ENCODE results near the gene GLRA1. TPM values are rescaled to one million over a fixed set of nuclear protein-coding genes. Genes with fewer than 3 reads are reported as not detected.

The GLRA1 gene
- total RNA-seq, 2 donors from 2014 or later, result not detected

DNA sequence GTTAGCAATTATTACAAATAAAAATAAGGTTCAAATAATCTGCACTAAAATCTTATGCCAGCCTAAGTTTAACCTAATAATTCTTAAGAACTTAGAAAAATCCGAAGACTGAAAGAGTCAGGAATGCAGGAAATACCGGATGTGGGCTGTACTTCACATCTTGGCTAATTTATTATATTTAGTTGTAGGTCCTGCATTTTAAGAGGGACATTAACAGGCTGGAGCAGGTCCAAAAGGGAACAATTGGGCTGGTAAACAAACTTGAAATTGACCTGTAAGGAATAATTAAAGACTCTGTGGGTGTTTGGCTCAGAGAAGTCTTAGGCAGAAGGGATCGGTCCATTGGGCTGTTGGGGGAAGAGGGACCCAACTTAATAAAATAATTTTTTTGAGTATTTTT, 18.4 kb downstream of the GLRA1 start:
- Histone ChIP-seq H3K4me3 (no peak overlapping the region), H3K27ac (no peak overlapping the region), H3K9ac (ENCODE audit: low read depth in 2 of 2, low read length in 2 of 2) (no peak overlapping the region), H3K27me3 (no peaks in the 10 kb centered on the region), H3K9me3 (no peaks in the 10 kb centered on the region), H3K4me1 (no peaks in the 10 kb centered on the region), H3K36me3 (no peaks in the 10 kb centered on the region)
- TF ChIP-seq, protein P1, sequence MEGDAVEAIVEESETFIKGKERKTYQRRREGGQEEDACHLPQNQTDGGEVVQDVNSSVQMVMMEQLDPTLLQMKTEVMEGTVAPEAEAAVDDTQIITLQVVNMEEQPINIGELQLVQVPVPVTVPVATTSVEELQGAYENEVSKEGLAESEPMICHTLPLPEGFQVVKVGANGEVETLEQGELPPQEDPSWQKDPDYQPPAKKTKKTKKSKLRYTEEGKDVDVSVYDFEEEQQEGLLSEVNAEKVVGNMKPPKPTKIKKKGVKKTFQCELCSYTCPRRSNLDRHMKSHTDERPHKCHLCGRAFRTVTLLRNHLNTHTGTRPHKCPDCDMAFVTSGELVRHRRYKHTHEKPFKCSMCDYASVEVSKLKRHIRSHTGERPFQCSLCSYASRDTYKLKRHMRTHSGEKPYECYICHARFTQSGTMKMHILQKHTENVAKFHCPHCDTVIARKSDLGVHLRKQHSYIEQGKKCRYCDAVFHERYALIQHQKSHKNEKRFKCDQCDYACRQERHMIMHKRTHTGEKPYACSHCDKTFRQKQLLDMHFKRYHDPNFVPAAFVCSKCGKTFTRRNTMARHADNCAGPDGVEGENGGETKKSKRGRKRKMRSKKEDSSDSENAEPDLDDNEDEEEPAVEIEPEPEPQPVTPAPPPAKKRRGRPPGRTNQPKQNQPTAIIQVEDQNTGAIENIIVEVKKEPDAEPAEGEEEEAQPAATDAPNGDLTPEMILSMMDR (IDR thresholded peaks at IDR 0.05), result no peak
- no peak for DNase-seq
- intact Hi-C loops (cut with DNase I), result no loop called here

DNA sequence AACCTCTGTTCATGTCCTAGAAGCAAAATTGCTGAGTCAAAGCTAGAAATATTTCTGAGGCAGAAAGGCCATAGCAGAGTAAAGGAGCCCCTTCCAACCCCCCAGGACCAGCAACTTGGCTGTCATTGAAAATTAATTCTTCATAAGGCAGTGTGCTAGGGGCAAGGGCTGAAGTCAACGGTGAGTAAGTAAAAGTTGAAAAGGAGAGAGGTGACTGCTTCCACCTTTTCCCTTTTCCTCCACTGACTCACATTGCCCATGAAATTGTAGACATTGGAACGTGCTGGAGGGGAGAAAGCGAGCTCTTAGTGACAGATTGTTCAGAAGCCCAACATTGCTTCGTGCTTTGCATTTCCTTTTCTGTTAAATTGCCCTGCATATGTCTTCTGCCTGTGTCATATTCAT, 19.1 kb downstream of the GLRA1 start:
- TF ChIP-seq, protein P1 (IDR thresholded peaks at IDR 0.05), result no peak
- Histone ChIP-seq H3K4me3 (no peak overlapping the region), H3K9me3 (no peaks in the 10 kb centered on the region), H3K4me1 (no peaks in the 10 kb centered on the region), H3K27me3 (no peaks in the 10 kb centered on the region), H3K36me3 (no peaks in the 10 kb centered on the region), H3K27ac (no peak overlapping the region), H3K9ac (ENCODE audit: low read depth in 2 of 2, low read length in 2 of 2) (no peak overlapping the region)
- intact Hi-C loops (cut with DNase I), result no loop called here
- DNase-seq, result no peak

DNA sequence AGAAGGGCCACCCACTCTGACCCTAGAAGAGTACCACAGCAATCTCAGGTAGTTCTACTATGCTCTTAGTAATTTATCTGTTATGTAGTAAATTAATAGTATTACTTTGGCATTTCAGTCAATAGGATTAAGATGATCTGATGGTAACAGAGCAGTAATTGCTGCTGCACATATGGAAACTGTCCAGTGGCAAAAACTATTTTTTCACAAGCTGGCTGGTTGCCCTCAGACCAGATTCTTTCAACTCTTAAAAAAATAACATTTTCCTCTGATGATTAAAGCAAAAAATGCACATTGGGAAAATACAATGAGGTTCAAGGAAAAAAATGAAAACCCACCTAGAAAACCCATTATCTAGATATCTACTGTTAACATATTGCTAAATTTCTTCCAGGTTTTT, 19.7 kb downstream of the GLRA1 start:
- Histone ChIP-seq H3K36me3 (no peaks in the 10 kb centered on the region), H3K27ac (no peak overlapping the region), H3K4me3 (no peak overlapping the region), H3K9ac (ENCODE audit: low read depth in 2 of 2, low read length in 2 of 2) (no peak overlapping the region), H3K9me3 (no peaks in the 10 kb centered on the region), H3K27me3 (no peaks in the 10 kb centered on the region), H3K4me1 (no peaks in the 10 kb centered on the region)
- intact Hi-C loops (cut with DNase I), result no loop called here
- no peak for DNase-seq
- TF ChIP-seq, protein P1 (IDR thresholded peaks at IDR 0.05), result no peak

DNA sequence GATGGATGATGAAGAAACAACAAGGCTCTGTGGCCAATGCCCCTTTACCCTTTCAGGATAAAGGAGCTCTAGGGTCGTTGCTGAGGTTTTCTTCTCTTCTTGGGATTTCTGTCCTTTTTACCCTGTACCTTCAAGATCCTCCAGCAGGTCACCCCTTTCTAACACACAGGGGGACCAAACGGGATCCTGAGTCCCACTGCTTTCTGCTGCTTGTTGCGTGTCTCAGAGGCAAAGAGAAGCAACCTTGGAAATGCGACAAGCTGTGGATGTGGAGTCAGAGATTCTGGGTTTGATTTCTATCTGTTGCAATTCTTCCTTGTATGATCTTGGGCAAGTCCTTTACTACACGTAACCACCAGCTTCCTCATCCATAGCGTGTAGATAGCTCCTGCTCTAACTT, 20.5 kb downstream of the GLRA1 start:
- no peak overlapping the region for H3K4me3 ChIP-seq
- H3K9ac ChIP-seq (ENCODE audit: low read depth in 2 of 2, low read length in 2 of 2), result no peak overlapping the region
- H3K9me3 ChIP-seq, result no peaks in the 10 kb centered on the region
- no peak for DNase-seq
- H3K27ac ChIP-seq, result no peak overlapping the region
- no peaks in the 10 kb centered on the region for H3K27me3 ChIP-seq
- no peaks in the 10 kb centered on the region for H3K36me3 ChIP-seq
- H3K4me1 ChIP-seq, result no peaks in the 10 kb centered on the region
- intact Hi-C loops (cut with DNase I), result no loop called here
- TF ChIP-seq, protein P1 (IDR thresholded peaks at IDR 0.05), result no peak

DNA sequence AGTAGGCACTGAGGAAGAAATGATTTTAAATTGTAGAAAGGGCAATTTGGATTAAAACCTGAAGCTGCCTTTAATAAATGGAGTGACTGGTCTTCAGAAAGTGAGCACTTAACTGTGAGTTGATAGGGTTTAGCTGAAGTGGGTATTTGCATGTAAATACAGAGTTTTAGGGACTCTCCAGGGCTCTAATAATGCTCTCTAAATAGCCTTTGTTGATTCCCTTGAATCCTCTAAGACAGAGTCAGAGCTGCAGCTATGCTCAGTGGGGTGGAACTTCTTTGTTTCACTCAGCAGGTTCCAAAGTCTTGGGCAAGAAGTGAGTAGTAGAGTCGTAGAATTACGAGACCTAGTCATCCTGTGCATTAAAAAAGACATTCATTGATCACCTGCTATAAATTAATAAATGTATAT, 21.4 kb downstream of the GLRA1 start:
- Histone ChIP-seq H3K27me3 (no peaks in the 10 kb centered on the region), H3K36me3 (no peaks in the 10 kb centered on the region), H3K4me3 (no peak overlapping the region), H3K27ac (no peak overlapping the region), H3K9ac (ENCODE audit: low read depth in 2 of 2, low read length in 2 of 2) (no peak overlapping the region), H3K9me3 (no peaks in the 10 kb centered on the region), H3K4me1 (no peaks in the 10 kb centered on the region)
- intact Hi-C loops (cut with DNase I), result no loop called here
- DNase-seq, result no peak
- TF ChIP-seq, protein P1 (IDR thresholded peaks at IDR 0.05), result no peak

DNA sequence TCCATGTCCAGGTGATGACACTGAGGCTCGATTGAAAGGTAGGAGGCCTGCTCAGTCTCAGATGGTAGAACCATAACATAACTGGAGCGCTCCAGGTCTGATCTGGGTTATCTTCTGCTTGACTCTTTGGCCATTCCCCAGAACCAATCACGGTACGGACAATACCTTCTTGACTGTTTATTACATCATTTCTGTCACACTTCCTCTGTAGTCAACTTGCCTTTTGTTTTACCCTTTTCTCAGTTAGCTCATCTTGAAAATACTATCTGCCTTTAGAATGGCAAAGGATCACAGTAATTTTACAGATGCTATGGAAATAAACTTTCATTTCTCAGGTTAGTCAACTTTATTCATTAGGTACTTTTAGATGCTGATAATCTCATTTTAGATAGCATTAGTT, 22.4 kb downstream of the GLRA1 start:
- Histone ChIP-seq H3K4me3 (no peak overlapping the region), H3K27ac (no peak overlapping the region), H3K36me3 (no peaks in the 10 kb centered on the region), H3K9ac (ENCODE audit: low read depth in 2 of 2, low read length in 2 of 2) (no peak overlapping the region), H3K27me3 (no peaks in the 10 kb centered on the region), H3K9me3 (no peaks in the 10 kb centered on the region), H3K4me1 (no peaks in the 10 kb centered on the region)
- no peak for DNase-seq
- TF ChIP-seq, protein P1 (IDR thresholded peaks at IDR 0.05), result no peak
- intact Hi-C loops (cut with DNase I), result no loop called here

Measured in colonic mucosa (tissue), 4 donors.